ENCODE measurements around the gene ARPC2. TPM values are rescaled to one million over a fixed set of nuclear protein-coding genes. Genes with fewer than 3 reads are reported as not detected.
A peak's percentile ranks its signal among the peaks of the same experiment; 100 is the strongest.

Gene ARPC2
- total and polyA plus RNA-seq, 10 of the 15 experiments (the other 5 are each of a cell fraction or from before 2014, with no cell fraction given) = 440 to 980 (median 709) TPM

DNA sequence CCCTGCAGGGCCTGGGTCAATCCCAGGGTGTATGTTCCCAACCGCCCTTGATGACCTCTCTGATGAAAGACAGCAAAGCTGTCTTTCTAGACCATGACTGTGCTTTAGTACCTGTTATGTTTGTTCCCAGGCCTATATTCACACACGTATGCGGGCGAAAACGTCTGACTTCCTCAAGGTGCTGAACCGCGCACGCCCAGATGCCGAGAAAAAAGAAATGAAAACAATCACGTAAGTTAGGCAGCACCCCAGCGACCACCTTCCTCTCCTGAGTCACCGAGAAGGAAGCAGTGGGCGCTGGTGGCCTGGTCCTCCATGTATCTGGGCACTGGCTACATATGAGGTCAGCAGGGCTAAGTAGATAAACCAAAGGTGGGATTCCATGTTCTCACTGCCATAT is 32.7 kb downstream of the ARPC2 start:
- ChIA-PET RAD21 (ENCODE audit: unreplicated experiment) (no interaction called here), POLR2A (no interaction called here), CTCF (no interaction called here), SMC1A (ENCODE audit: uncharacterized antibody, unreplicated experiment) (no interaction called here)
- Histone ChIP-seq H3K79me2 (ENCODE audit: control insufficient read depth, insufficient read depth, low read length) (no peaks in the 10 kb centered on the region), H3K36me3 (ENCODE audit: control insufficient read depth in 2 of 2, insufficient read depth in 2 of 2, low read length in 1 of 2) (peaks cover 55 to 67% of the 10 kb centered on the region in 2 experiments), H3K4me2 (ENCODE audit: control insufficient read depth, insufficient read depth) (no peak overlapping the region), H3K4me3 (no peak overlapping the region), H3K27me3 (replicated peaks in 1 of 2; ENCODE audit: control insufficient read depth in 2 of 2, insufficient read depth in 2 of 2, low read length in 1 of 2) (no peaks in the 10 kb centered on the region), H3K4me1 (ENCODE audit: control insufficient read depth, insufficient read depth, low read length) (no peaks in the 10 kb centered on the region), H4K20me1 (ENCODE audit: control insufficient read depth, insufficient read depth) (no peaks in the 10 kb centered on the region), H3K9ac (ENCODE audit: control insufficient read depth, insufficient read depth, low read length) (no peak overlapping the region), H3K27ac (ENCODE audit: control insufficient read depth, insufficient read depth) (no peak overlapping the region), H2AFZ (ENCODE audit: control insufficient read depth, low read depth, low read length) (no peak overlapping the region), H3K9me3 (replicated peaks; ENCODE audit: control insufficient read depth, insufficient read depth, low read length) (no peaks in the 10 kb centered on the region)
- DNase-seq (ENCODE audit: low read depth, low spot score) (no peak), ATAC-seq (no peak), FAIRE-seq (no peak)
- in situ Hi-C loops (cut with MboI) = no loop called here
- intact Hi-C loops (cut with micrococcal nuclease; ENCODE audit: unreplicated experiment) = no loop called here
- TF ChIP-seq JUND (IDR thresholded peaks at IDR 0.05; ENCODE audit: low read depth, low read length) = no peak
- TF ChIP-seq POLR2A (IDR thresholded peaks at IDR 0.05; ENCODE audit: low read depth, low read length) = peak; percentile 12; the same call in 1 of the 2 replicates
- 87% methylated on average over 13 of the region's 13 CpGs for WGBS (ENCODE audit: insufficient coverage, insufficient replicate concordance, low lambda C conversion rate, missing lambda C conversion rate)
- BruUV-seq (replicated peaks) = no TSS peak

DNA sequence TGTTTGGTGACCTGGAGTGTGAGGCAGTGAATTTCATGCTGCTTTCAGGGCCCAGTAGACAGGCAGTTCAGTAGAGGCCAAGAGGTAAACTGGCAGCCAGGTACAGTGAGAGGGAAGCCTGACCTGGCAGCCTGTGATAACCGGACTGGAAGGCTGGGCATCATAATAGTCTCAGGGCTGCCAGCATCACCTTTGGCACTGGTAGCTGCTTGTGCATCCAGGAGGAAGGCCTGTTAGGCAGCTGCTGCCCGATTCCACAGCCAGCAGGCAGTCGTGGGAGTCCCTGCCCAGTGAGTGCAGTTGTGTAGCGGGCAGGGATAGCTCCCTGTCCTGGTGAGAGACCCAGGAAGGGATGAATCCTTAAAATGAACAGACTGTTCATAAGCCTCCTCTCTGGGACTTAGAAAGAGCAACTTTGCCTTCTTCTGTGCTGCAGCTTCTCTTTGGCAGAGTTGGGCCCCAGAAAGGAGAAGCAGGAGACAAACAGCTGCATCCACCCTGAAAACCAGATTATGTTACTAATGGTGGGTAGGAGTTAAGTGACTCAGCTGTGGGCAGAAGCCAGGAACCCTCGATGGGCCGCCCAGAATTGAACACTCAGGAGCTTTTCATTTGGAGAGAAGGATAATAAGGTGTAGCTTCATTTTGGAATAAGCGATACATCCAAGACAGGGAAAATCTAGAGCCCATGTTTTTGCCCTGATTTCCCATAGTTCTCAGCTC is 35.7 kb downstream of the ARPC2 start:
- RAD21 ChIA-PET (ENCODE audit: unreplicated experiment) = interaction anchor here (1.6 kb wide), 1 partner anchor 10 kb away, joined by 4 read pairs; no protein-coding TSS in a partner anchor
- no peak for FAIRE-seq
- CTCF ChIA-PET = interaction anchor here (0.7 to 2.0 kb wide), 5 partner anchors 10 to 65 kb away, joined by 3 to 6 read pairs (median 3); no protein-coding TSS in a partner anchor
- Histone ChIP-seq H2AFZ (ENCODE audit: control insufficient read depth, low read depth, low read length) (no peak overlapping the region), H3K79me2 (ENCODE audit: control insufficient read depth, insufficient read depth, low read length) (no peaks in the 10 kb centered on the region), H3K9ac (ENCODE audit: control insufficient read depth, insufficient read depth, low read length) (no peak overlapping the region), H3K4me1 (ENCODE audit: control insufficient read depth, insufficient read depth, low read length) (peaks cover 8% of the 10 kb centered on the region), H3K36me3 (ENCODE audit: control insufficient read depth in 2 of 2, insufficient read depth in 2 of 2, low read length in 1 of 2) (peaks cover 43 to 62% of the 10 kb centered on the region in 2 experiments), H4K20me1 (ENCODE audit: control insufficient read depth, insufficient read depth) (no peaks in the 10 kb centered on the region), H3K9me3 (replicated peaks; ENCODE audit: control insufficient read depth, insufficient read depth, low read length) (no peaks in the 10 kb centered on the region), H3K27ac (ENCODE audit: control insufficient read depth, insufficient read depth) (no peak overlapping the region), H3K4me2 (ENCODE audit: control insufficient read depth, insufficient read depth) (no peak overlapping the region), H3K27me3 (replicated peaks in 1 of 2; ENCODE audit: control insufficient read depth in 2 of 2, insufficient read depth in 2 of 2, low read length in 1 of 2) (no peaks in the 10 kb centered on the region), H3K4me3 (no peak overlapping the region)
- DNase-seq (ENCODE audit: low read depth, low spot score) = no peak
- POLR2A ChIA-PET = interaction anchor here (1.0 to 1.3 kb wide), 2 partner anchors 8 to 10 kb away, joined by 3 read pairs; no protein-coding TSS in a partner anchor
- ATAC-seq = no peak
- in situ Hi-C loops (cut with MboI) (no loop called here), intact Hi-C loops (cut with micrococcal nuclease; ENCODE audit: unreplicated experiment) (no loop called here)
- no TSS peak for BruUV-seq (replicated peaks)
- 55% methylated on average over 7 of the region's 7 CpGs for WGBS (ENCODE audit: insufficient coverage, insufficient replicate concordance, low lambda C conversion rate, missing lambda C conversion rate)
- SMC1A ChIA-PET (ENCODE audit: uncharacterized antibody, unreplicated experiment) = interaction anchor here (1.0 to 2.7 kb wide), 4 partner anchors 11 to 65 kb away, joined by 3 to 11 read pairs (median 6); no protein-coding TSS in a partner anchor
- TF ChIP-seq BMI1 (IDR thresholded peaks at IDR 0.05; ENCODE audit: borderline replicate concordance) (no peak), CBX3 (IDR thresholded peaks at IDR 0.05; ENCODE audit: borderline replicate concordance, low read depth) (no peak), ETV6 (conservative IDR thresholded peaks at IDR 0.05 in 1 of 2, IDR thresholded peaks at IDR 0.05 in 1 of 2; ENCODE audit: borderline replicate concordance in 1 of 2, low read depth in 1 of 2) (no peak), HDGF (IDR thresholded peaks at IDR 0.05) (no peak), ATF7 (IDR thresholded peaks at IDR 0.05; ENCODE audit: low read depth) (no peak), ZSCAN29 (IDR thresholded peaks at IDR 0.05) (no peak), SMARCA5 (IDR thresholded peaks at IDR 0.05) (no peak), NRF1 (conservative IDR thresholded peaks at IDR 0.05; ENCODE audit: low read depth, low read length) (no peak), RAD51 (IDR thresholded peaks at IDR 0.05) (no peak), YBX1 (IDR thresholded peaks at IDR 0.05) (no peak), MYB (IDR thresholded peaks at IDR 0.05; ENCODE audit: borderline replicate concordance, low read depth, low read length) (no peak)
- TF ChIP-seq, protein P1, sequence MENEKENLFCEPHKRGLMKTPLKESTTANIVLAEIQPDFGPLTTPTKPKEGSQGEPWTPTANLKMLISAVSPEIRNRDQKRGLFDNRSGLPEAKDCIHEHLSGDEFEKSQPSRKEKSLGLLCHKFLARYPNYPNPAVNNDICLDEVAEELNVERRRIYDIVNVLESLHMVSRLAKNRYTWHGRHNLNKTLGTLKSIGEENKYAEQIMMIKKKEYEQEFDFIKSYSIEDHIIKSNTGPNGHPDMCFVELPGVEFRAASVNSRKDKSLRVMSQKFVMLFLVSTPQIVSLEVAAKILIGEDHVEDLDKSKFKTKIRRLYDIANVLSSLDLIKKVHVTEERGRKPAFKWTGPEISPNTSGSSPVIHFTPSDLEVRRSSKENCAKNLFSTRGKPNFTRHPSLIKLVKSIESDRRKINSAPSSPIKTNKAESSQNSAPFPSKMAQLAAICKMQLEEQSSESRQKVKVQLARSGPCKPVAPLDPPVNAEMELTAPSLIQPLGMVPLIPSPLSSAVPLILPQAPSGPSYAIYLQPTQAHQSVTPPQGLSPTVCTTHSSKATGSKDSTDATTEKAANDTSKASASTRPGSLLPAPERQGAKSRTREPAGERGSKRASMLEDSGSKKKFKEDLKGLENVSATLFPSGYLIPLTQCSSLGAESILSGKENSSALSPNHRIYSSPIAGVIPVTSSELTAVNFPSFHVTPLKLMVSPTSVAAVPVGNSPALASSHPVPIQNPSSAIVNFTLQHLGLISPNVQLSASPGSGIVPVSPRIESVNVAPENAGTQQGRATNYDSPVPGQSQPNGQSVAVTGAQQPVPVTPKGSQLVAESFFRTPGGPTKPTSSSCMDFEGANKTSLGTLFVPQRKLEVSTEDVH (IDR thresholded peaks at IDR 0.05; ENCODE audit: low read depth, partially characterized antibody) = no peak
- TF ChIP-seq, protein P2, sequence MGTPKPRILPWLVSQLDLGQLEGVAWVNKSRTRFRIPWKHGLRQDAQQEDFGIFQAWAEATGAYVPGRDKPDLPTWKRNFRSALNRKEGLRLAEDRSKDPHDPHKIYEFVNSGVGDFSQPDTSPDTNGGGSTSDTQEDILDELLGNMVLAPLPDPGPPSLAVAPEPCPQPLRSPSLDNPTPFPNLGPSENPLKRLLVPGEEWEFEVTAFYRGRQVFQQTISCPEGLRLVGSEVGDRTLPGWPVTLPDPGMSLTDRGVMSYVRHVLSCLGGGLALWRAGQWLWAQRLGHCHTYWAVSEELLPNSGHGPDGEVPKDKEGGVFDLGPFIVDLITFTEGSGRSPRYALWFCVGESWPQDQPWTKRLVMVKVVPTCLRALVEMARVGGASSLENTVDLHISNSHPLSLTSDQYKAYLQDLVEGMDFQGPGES (IDR thresholded peaks at IDR 0.05) = no peak

All from GM12878 (cell line).